SK-N-SH (cell line): ENCODE data around the gene ADCY5.

ENCODE experiments used
- CHD2 ChIP-seq: fragments of 150-350 bp; IDR thresholded peaks from 2 replicates; pipeline ENCODE4 v1.6.1; 2018; ENCODE audit warnings: low read length; ENCODE audit not compliant: partially characterized antibody
- CTCF ChIP-seq: fragments of 200-600 bp; sonication (generic); IDR thresholded peaks from 2 replicates; pipeline ENCODE4 v1.6.1; 2017; ENCODE audit warnings: antibody characterized with exemption, mild to moderate bottlenecking, moderate library complexity
- GABPA ChIP-seq: IDR thresholded peaks from 2 replicates; pipeline ENCODE4 v1.4.0; 2012; ENCODE audit warnings: low read depth, mild to moderate bottlenecking
- REST ChIP-seq: IDR thresholded peaks from 2 replicates; pipeline ENCODE4 v1.6.1; 2012; ENCODE audit warnings: mild to moderate bottlenecking, low read depth, low read length, moderate library complexity
- RXRA ChIP-seq: IDR thresholded peaks from 2 replicates; pipeline ENCODE4 v1.4.0; 2012; ENCODE audit warnings: low read depth, mild to moderate bottlenecking, borderline replicate concordance

GRCh38 chr3:123281929-123282328 lies 167.0 kb downstream of the ADCY5 start:
- TF ChIP-seq GABPA: no peak
- no peak for TF ChIP-seq CHD2
- no peak for TF ChIP-seq CTCF
- TF ChIP-seq REST: no peak
- TF ChIP-seq RXRA: no peak
